ENCODE measurements around the gene SYT13.

SYT13 gene, protein sequence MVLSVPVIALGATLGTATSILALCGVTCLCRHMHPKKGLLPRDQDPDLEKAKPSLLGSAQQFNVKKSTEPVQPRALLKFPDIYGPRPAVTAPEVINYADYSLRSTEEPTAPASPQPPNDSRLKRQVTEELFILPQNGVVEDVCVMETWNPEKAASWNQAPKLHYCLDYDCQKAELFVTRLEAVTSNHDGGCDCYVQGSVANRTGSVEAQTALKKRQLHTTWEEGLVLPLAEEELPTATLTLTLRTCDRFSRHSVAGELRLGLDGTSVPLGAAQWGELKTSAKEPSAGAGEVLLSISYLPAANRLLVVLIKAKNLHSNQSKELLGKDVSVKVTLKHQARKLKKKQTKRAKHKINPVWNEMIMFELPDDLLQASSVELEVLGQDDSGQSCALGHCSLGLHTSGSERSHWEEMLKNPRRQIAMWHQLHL

DNA sequence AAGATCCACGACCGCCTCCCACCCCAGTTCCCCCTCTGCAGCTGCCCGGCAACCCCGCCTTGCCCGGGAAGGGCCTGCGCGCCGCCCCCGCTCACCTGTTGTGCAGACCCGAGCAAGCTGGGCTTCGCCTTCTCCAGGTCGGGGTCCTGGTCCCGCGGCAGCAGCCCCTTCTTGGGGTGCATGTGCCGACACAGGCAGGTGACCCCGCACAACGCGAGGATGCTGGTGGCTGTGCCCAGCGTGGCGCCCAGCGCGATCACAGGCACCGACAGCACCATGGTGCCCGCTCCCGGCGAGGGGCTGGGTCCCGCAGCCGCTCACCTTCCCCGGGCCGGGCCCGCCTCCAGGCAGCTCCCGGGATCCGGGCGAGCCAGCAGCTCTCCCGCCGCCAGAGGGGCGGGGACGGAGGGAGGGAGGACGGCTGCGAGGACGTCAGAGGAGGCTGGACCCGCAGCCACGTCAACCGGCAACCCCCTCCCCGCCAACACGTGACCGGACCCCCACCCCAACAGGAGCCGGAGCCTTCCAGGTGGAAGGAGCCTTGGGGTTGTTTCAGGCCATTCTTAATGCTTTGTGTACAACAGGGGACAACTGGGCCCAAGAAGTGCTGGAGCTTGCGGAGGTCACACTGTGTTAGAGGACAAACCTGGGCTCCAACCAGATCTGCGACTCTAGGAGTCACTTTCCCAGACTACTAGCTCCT is at the start of gene SYT13:
Gene SYT13 (minus strand): TSS at position 412 of the 703 bp plus-strand sequence. CDS start 134 bp downstream, at position 278.
- DNase-seq, result peak; percentile 5

DNA sequence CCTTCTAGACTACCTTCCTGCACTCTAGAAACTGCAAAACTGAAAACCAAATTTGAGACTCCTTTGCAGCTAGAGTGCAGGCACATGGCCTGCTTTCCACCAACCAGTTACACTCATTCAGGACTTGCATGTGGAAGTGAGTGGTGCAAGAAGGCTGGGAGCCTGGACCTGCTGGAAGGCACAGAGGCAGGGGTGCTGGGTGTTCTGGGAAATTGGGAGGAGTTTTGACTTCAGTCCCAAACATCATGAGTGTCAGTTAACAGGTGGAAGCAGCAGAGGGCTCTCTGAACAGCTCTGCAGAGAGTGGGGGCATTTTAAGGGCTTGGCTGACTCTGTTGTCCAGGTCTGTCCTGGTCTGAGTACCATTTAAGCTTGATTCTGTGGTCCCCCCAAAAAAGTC is 49.3 kb upstream of the SYT13 start:
- no peak for DNase-seq

DNA sequence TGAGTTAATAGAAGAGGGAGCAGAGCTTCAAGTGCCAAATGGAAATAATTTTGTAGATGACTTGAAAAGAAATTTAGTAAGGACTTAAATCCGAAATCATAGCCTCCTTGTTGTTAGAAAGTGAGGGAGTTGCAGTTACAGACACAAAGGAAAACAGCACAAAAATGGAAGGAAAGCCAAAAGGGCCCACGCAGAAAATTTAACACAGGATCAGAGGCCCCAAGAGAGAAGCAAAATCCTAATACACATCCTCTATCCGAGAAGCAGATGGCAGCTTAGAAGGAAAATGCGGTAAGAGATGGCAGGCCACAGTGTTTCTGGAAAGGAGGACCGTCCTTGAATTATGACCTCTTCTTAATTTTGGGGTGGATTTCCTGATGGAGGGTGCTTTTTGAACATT is 48.7 kb upstream of the SYT13 start:
- DNase-seq, result no peak

DNA sequence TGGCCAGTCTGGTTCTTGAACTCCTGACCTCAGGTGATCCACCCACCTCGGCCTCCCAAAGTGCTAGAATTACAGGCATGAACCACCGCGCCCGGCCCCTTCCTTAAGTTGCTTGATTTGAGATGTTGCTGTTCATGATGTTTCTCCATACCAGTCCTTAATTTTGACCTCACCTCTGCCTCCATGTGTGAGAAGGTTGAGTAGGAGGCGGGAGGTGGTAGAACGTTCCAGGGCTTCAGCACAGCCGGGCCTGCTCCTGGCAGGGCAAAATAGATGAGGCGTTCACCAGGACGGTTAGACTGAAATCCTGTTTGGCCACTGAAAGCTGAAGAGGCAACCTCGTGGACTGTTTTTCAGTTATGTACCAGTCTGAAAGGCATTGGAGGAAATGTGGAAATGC is 48.3 kb upstream of the SYT13 start:
- DNase-seq, result no peak

DNA sequence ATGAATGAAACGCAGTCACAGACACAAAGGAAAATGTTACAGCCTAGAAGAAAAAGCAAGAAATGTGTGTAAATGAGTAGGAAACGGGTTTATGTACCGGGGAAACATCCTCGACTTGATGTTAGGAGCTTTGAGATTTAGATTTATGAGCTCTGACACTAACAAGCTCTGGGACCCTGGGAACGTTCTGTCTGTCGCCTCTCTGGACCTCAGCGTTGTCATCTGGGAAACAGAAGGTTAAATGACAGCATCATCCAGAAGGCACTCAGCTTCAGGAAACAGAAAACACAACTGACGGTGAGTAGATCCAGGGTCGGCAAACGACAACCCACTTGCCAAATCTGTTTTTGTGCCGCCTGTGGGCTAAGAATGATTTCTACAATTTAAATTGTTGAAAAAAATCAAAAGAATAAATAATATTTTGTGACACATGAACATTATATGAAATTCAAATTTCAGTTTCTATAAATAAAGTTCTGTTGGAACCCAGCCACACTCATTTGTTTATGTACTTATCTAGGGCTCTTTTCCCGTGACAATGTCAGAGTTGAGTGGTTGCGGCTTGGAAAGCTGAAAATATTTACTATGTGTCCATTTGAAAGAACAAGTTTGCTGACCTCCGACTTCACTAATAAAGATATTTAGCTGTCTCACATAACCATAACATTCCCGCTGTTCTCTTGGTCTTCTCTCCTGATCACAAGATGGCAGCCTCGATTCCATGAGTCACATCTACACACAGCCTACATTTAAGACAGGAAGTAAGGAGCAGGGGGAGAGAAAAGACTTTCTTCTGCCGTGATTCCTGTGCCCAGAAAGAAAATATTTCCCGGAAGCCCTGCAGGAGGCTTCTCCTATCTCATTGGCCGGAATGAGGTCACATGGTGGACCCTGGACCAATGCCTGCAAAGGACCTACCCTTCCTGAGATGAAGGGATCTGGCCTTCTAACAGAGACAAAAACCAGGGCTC is 47.1 kb upstream of the SYT13 start:
- DNase-seq, result no peak

DNA sequence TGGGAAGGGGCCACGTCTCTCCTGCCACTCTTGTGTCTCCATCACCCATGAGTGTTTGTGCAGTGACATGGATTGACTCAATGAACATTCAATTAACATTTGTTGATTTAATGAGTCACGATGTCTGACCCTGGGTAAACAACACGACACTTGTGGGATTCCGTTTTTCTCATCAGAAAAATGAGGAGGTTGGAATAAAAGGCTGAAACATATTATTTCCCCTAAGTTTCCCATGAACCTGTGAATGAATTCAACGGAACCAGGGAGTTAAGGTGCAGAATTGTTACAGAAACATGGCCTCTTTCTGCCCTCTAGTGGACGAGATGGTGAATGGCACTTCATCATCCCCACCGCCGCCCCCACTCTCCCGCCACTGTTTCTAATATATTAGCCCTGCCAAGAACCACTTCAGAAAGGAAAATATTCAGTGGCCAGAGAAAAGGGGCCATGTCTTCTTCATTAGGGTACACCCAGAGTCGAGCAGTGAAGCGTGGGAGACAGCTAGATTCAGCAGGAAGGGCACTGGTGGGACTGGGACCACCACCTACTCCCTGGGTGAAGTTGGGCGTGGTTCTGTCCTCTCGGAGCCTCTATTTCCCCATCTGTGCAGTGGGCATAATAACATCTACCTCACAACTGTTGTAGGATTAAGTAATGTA is 46.3 kb upstream of the SYT13 start:
- DNase-seq, result peak; percentile 45

DNA sequence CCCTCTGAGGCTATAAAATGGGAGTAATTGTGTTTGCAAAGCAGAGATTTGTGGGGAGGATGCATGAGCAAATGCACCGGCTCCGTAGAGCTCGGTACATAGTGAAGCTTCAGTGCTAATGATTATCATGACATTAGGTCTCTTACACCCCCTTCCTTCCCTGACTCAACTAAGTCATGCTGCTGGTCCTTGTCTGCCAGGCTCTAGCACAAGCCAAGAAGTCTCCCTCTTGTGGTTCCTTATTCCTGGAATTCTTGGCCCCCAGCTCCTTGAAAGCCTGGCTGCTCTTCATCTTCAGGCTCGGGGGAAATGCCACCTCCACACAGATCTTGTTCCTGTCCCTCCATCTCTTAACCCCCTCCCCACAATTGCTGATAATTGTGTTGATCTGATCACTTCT is 45.7 kb upstream of the SYT13 start:
- no peak for DNase-seq

DNA sequence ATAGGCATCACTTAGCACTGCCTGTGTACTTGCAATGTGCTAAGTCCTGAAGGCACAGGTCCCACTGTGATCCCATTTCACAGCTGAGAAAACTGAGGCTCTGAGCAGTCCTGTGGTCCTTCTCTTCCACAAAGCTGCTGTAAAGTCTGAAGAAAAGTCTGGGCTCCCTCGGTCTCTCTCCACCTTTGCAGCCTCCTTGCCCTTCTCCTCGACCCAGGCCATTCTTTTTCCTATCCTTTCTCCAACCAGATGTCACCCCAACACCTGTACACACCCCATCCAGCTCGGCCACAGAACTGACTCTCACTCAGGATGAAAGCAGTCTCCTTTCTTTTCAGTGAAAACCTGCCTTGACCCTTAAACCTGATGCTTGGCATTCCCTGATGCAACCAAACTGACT is 42.6 kb upstream of the SYT13 start:
- no peak for DNase-seq

DNA sequence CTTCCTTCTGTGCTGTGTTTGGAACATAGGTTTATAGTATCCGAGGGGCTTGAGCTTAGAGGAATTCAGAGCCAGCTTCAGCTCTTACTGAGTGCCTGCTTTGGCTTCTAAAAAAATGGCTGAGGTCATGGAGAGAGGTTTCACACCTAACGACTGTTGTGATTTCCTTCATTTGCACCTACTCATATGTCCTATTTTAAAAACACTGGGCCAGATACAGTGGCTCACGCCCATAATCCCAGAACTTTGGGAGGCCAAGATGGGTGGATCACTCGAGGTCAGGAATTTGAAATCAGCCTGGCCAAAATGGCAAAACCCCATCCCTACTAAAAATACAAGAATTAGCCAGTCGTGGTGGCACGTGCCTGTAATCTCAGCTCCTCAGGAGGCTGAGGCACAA is 38.3 kb upstream of the SYT13 start:
- no peak for DNase-seq

DNA sequence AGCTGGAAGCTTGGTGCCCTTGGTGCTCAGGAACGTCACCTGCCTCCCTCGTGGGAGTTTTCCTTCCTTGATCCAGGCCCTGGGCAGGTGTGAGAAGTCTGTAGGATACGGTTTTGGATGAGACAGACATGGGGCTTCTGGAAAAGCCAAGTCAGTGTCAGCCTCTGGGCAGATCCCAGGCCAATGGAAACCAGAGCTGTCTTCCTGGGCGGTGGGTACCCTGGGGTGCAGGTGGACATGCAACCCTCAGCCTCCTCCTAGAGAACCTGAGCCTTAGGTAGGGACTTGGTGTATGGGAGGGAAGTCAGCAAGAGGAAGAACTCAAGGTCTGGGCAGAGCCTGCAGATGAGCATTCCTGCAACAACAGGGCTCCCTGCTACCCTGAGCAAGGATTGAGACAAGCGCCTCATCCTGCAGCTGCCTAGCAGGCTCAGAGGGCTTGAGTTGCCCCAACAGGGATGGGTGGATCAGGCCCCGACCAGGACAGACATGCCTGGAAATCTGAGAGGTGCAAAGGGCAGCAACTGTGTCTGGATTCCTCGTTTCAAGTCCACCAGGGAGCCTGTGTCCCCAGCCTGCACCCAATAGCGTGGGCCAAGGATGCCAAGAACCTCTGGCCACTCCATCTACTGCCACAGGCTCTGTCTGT is 37.6 kb upstream of the SYT13 start:
- no peak for DNase-seq

DNA sequence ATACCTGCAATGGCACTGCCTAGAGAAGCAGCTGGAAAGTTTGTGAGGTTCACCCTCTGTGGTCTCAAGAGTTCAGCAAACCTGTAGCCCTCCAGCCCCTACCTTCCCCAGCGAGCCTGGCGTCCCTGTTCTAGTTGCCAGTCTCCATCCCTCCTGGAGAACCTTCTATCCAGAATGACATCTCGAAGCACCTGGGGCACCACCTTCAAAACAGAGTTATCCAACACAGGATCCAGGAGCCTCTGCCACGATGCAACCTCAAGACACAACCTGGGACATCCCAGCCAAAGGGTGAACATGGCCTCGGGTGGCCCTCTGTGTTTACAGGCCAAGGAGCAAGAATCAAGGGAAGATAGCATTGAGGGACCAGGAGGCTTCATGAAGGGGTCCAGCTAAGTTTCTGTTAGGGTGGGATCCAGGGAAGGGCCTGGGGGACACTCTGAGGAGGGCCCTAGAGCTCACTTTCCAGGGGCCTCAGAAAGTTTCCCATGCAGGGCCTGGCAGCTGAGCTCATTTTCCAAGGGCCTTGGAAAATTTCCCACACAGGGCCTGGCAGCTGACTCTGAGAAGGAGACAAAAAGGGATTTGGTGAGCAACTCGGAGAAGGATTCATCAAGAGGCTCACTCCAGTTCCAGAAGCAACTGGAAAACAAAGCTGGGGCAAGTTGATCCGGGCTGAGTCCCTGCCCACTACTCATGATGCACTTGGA is 36.9 kb upstream of the SYT13 start:
- DNase-seq, result no peak

DNA sequence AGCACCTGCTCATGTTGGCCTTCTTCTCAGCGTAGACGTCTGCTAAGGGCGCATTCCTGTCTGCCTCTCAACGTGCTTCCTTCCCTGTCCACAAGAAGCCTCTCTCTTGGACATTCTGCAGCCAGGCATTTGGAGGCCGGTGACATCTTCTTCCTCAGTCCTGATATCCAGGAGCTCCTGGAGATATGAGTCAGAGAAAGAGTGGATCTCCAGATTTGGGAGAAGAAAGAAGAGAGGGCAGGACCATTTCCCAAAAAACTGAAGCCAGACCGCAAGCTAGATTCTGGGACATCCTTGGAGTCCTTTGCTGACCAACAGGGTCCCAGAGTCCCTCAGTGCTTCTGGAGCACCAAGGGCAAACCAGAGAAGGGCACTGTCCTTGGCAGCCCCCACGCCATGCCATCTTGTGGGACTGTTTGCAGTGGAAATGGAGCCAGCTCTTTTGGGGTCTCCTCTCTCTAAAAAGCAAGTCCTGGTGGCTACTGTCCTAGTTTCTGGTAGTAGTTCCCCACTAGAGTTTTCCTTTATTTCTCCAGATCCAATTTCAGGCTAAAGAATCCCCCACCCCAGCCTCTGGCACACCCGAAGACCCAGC is 36.1 kb upstream of the SYT13 start:
- no peak for DNase-seq

DNA sequence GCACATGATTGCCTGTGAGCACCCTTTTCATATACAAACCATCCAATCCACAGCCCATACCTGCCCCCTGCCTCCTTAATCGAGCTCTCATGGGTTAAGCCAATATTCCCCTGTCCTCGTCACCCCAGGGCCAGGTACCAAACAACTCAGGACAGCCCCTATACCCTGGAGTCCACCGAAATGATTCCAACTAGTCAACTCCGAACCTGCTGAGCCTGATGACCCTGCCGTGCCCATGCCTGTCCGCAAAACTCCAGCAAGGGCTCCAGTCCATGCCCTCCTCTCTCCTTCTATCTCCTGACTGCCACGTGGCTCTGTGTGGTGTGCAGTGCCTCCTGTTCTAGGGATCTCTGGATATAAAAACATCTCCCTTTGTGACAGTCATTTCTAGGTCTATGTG is 35.5 kb upstream of the SYT13 start:
- DNase-seq, result no peak

DNA sequence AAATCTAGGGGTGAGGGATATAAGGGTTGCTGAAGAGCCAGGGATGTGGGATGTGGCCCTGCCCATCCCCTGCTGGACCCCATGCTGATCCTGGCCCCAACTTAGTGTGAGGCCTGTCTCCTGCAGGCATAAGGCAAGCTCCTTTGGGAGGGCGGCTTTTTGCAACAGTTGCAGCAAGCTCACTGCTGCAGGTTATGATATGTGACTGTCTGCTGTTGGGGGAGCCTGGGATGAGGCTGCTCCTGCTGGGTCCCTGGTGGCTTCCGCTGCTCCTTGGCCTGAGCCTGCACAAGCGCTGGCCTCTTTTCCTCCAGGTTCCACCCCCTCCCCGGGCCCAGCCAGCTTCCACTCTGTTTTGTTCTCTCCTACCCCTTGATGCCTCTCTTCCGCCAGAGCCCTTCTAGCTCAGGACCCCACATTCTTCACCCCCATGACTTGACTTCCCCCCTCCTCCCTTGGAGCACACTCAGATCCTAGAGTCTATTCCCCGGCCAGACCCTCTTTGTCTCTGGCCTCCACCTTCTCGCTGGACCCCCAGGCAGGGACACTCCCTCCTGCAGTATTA is 35.0 kb upstream of the SYT13 start:
- no peak for DNase-seq

DNA sequence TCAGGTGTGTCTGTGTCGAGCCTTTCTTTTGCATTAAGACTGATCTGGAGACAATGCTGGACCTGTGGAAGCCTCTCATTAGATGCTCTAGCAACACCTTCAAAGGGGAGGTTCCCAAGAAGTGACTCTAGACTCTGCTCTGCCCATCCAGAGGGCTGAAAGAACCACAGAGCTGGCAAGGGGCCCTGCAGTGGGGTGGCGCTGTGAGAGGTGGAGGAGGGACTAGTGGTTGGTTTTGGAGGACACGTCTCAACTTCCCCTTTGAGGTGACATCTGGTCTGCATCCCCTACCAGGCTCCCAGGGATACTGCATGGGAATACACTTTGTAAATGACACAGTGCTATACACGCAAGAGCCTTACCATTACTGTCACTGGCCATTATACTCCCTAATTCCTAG is 34.2 kb upstream of the SYT13 start:
- DNase-seq, result no peak

DNA sequence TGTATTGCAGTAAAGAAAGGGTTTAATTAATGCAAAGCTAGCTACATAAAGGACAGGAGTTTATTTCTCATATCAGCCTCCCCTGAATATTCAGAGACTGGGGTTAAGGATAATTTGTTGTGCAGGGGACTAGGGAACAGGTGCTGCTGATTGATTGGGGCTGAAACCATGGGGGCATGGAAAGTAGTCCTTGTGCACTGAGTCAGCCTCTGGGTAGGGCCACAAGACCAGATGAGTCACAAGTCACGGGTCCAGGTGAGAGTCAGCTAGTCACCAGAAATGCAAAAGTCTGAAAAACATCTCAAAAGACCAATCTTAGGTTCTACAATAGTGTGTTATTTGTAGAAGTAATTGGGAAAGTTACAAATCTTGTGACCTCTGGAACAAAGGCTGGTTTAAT is 32.9 kb upstream of the SYT13 start:
- no peak for DNase-seq

DNA sequence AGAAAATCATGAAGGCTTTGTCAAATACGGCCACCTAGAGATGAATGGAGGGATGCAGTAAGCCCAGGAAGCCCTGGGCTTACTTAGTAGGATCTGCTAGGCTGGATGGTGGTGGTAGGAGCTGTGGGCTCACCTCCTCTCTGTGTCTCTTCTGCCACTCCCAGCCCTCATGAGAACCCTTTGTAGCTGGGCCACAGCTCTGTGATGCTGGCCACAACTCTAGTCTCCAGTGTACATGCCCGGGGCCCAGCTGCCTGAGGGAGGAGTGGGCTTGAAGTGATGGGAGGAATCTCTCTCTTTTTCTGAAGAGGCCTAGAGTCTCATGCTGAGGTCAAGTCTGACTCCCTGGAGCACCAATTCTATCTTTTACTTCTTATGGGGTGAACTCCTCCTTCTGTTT is 32.4 kb upstream of the SYT13 start:
- no peak for DNase-seq

DNA sequence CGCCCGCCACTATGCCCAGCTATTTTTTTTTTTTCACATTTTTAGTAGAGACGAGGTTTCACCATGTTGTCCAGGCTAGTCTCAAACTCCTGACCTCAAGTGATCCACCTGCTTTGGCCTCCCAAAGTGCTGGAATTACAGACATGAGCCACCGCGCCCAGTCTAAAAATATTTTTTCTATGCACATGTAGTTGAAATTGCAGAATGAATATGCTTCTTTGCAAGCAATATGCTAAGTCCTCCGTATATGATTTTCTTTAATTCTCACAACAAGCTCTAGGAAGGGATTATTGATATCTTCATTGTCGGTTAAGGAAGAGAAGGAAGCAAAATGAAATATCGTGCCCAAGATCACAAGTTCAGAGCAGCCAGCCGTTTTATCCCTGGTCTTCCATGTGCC is 30.1 kb upstream of the SYT13 start:
- no peak for DNase-seq

DNA sequence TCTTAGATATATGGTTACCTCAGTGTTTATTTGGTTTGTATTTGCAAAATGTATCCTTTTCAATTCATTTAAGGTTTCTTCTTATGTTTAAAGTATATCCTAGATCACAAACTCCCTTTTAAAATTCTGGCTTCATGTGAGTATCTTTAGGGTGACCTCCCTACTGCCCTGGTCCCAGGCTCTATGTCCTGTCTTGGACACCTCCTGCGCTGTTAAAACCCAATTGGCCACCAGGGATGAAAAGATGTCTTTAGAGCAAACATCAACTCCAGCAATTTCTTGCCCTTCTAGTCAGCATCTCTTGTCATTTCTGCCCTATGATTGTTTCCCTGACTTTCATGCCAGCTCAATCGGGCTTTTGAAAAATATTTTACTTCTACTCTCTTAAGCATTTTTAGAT is 28.8 kb upstream of the SYT13 start:
- DNase-seq, result no peak

DNA sequence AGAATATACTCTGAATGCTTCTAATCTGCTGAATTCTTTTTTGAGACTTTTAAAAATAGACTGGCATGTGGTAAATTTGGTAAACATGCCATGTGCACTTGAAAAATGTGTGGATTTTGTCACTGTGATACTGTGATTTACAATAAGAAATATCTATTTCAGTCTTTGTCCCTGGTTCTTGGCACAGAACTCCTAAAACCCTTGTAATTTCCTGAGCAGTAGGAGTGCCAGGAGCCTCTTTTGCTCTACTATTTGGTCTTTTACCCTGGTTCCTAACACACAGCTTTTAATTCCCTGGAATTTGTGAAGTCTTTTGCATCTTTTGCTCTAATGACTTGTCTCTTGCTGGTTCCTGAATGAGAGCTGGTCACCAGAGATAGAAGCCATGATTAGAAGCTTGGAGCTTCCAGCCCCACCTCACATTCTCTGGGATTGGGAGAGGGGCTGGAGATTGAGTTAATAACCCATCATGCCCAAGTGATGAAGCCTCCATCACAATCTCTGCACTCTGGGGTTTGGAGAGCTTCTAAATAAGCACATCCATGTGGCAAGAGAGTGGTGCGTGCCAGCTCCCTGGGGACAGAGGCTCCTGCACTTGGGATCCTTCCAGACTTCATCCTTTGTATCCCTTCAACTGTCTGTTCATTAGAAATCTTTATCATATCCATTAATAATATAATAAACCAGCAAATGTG is 27.2 kb upstream of the SYT13 start:
- no peak for DNase-seq
